GM21360 (cell line): ENCODE data around the gene GTF2H1.
A peak's percentile ranks its signal among the peaks of the same experiment; 100 is the strongest.
"Not testable (repeated sequence)": the region's sequence is repeated elsewhere in the genome, so short reads cannot be mapped to it uniquely, and the experiment has no call there.

Experiments used
- ATAC-seq: cut with Tn5 transposase; IDR thresholded peaks from one replicate; pipeline ENCODE4 v1.9.1; 2021; ENCODE audit warnings: mild to moderate bottlenecking, moderate library complexity; ENCODE audit not compliant: unreplicated experiment

The GTF2H1 gene

DNA sequence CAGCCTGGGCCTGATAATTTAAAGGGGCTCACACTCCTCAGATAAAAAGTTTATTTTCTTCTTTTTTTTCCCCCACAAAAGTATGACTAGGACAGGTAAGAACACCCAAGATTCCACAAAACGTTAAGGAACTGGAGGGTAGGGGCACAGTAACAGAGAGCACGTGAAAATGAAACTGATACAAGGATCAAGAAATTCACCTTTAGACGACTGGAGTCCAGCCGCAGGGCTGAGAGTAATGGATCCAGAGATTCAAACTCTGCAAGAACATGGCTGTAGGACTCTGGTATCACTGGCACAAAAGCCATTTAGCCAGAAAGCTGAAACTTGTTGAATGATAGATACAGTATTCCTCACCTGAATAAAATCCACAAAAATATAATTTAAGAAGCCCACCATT lies 4.8 kb upstream of the GTF2H1 start:
- ATAC-seq: no peak

DNA sequence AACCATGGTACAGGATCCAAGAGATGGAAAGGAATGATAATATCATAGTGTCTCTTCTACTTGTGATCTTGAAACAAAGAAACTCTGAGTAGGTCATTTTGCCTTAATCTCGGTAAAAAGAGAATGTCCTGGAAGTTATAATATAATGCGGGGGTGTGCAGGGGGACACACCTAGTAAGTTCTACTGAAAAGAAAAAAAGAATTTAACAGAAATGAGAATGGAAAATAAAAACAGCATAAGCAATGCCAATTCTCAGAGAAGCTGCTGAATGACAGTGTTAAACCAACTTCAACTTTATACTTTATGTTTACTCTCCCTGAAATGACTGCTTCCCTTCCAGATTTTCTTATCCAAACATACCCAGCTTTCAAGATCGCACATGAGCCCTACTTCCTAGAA lies 2.5 kb upstream of the GTF2H1 start:
- ATAC-seq: no peak

DNA sequence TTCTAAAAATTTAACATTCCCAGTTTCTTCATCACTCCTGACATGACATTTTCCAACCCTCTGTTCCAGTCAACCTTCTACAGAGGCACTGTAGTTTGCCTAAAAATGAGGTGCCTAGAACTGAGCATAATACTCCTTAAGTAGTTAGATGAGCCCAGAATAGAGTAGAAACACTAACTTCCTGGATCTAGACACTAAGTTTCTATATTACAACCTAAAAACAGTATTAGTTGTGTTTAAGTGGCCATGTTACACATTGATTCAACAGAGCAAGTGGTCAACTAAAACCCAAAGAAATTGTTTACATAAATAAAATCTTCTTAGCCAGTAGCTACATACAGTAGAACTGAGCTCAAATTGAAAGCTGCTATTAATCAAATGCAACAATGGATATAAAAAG lies 1.8 kb upstream of the GTF2H1 start:
- no peak for ATAC-seq

DNA sequence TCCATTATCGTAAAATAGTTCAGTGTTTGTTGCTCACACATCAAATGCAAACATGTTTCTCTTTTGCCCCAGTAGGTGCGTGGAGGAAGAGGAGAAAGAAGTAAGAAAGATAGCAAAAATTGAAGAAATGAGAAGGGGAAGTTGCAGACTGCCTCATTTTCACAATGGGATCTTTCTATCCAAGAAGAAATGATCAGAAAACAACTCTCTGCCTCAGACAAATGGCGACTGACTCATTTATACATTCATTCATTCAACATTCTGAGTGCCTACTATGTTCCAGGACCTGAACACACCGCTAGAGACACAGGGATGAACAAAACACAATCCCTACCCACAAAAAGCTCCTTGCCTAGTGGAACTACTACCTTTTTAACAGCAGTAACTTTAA lies 794 bp upstream of the GTF2H1 start:
- ATAC-seq: peak; percentile 3

DNA sequence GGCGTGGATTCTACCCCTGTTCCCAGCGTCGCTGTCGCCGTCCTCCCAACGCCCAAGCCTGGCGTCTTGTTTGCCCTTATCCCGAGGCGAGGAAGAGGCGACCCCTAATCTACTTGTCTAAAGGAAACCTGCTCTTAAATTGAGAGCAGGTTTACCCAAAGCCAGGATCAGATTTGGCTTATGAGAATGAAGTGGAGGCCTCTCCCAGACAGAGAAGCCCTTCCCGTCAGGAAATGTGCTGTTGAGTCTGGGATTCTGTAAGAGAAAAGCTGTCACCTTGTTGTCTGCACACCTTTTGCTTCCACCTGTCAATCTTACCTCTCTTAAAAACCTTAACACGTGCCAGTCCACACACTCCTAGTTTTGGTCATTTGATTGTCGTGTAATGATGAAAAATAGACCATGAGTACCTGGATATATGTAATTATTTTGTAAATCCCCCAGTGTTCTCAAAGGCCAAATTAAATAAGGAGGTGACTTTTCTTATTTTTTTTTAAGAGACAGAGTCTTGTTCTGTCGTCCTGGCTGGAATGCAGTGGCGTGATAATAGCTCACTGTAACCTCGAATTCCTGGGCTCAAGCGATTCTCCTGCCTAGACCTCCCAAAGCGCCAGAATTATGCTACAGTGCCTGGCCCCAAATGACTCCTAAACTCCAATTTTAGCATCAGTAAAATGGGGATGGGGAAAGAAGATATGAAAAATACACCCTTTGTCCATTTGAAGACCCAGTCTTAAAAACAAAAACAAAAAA lies 627 bp downstream of the GTF2H1 start:
- ATAC-seq: no peak

DNA sequence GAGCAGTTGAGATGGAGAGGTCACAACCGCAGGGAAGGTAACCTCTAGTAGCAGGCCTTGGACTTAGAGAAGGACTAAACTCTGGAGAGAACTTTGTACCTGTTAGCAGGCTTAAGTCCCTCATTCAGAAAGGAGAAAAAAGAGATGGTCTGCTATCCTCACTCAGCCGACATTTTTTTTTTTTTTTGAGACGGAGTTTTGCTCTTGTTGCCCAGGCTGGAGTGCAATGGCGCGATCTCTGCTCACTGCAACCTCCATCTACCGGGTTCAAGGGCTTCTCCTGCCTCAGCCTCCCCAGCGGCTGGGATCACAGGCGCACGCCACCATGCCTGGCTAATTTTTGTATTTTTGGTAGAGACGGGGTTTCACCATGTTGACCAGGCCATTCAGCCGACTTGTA lies 1.5 kb downstream of the GTF2H1 start:
- not testable (repeated sequence) for ATAC-seq

DNA sequence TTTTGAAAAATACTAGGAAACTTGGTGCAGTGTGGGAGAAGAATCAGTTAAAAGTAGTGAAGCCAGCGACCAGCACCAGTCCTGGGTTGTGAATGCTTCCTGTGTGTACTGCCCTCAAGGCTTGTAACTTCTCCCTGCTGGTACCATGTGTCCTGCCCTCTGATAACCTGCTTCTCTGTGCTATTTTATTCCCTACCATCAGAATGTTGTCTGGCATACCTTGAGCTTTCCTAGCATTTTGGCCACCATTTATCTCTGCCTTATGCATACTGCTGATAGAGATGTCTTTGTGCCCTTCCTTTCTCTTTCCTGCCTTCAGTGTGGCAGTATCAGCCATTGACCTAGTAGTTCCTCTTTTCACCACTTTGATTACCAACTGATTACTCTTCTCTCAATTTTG lies 2.0 kb downstream of the GTF2H1 start:
- no peak for ATAC-seq

DNA sequence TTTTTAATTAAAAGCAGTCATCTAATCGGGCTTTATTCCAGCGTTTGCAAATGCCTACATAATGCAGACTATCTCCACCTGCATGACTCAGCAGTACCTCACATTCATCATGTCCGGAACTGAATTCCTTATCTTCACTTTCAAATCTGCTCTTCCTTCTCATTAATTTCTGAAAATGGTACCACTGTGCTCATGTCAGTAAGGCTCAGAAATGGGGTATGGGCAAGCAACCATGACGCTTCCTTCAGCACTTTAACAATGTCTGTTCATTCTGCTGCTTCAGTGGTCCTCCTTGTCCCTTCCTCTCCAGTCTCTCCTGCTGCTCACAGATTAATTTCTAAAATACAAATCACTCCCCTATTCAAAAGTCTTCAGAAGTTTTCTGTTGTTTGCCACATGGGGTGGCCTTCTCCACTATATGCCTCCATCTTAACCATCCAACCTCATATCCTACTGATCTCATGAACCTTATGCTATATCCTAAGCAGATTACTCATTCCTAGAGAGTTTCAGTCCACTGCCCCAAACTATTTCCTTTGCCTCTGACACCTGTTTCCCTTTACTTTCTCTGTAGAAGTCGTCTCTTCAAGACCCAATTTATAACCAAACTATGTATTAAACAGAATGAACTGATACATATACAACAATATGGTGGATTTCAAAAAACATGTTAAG lies 7.0 kb downstream of the GTF2H1 start:
- ATAC-seq: peak; percentile 67

DNA sequence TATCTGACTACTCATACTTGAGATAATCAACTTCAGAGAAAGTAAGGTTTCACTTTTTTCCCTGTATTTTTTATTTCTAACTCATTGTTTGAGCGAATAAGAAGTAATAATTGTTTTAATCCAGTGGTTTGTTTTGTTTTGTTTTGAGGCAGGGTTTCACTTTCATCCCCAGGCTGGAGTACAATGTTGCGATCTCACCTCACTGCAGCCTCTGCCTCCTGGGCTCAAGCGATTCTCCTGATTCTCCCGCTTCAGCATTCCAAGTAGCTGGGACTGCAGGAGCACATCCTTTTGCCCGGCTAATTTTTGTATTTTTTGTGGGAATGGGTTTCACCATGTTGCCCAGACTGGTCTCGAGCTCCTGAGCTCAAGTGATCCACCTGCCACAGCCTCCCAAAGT lies 8.6 kb downstream of the GTF2H1 start:
- no peak for ATAC-seq

DNA sequence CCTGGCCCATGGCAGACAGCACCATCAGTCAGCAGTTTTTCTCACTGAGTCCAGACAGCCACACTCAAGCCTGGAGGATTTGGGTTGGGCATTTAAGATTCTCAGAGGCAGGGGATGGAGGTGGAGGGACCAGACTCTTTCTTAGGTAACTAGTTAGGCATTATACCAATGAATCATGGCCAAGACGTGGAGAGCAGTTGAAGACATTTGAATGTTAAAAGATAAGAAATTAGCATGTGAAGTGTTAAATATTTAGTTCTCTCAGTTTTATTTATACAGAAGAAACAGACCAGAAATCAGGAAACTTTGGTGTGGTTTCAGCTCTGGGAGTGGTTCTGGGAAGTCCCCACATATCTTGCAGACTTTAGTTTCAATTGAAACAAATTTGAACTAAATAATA lies 9.9 kb downstream of the GTF2H1 start:
- no peak for ATAC-seq

DNA sequence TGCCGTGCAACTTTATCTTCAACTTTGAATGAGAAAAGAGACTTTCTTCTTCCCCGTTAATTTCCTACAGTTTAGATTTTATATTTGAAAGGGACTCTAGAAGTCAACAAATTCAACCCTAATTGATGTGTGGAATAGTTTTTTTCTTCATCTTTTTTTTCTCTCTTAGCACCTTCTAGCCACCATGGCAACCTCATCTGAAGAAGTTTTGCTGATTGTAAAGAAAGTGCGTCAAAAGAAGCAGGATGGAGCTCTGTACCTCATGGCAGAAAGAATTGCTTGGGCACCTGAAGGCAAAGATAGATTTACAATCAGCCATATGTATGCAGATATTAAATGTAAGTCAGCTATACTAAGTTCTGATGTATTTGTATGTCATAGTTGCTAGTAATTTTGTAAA lies 10.5 kb downstream of the GTF2H1 start:
- ATAC-seq: no peak

DNA sequence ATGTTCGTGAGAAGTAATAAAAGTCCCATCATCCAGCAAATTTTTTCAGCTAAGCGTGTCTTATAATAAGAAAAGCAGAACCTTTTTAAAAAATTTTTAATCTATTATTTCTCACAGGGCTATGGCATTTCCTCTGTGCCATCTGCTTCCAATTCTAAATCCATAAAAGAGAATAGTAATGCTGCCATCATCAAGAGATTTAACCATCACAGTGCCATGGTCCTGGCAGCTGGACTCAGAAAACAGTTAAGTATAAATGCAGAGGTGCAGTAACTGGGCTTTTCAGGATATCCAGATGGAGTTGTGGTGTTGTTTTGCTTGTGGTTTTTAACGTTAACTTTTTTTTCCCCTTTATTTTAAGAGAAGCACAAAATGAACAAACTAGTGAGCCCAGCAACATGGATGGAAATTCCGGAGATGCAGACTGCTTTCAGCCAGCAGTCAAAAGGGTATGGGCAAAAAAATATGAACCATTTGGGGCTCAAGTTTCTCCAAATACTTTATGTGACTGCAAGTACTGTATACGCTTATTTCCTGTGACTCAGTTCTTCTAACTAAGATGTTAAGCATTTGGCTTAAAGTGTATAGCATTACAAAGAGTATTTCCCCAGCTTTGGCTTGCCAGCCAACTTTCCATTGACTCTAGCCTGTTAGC lies 25.2 kb downstream of the GTF2H1 start:
- no peak for ATAC-seq

DNA sequence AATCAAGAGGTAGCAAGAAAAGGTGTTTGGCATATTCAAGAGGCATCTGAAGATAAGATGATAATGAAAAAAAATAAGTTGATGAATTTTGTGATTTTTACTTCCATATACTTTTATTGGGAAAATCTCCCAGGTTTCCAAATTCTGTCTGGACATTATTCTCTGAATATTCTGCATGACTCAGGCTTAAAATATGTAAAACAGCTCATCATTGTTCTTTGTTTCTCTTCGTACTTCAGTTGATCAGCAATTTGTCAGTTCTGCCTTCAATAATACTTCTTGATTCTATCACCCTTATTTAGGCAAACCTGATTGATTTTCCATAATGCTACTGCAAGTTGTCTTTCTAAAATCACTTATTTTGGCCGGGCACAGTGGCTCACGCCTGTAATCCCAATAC lies 30.2 kb downstream of the GTF2H1 start:
- no peak for ATAC-seq

DNA sequence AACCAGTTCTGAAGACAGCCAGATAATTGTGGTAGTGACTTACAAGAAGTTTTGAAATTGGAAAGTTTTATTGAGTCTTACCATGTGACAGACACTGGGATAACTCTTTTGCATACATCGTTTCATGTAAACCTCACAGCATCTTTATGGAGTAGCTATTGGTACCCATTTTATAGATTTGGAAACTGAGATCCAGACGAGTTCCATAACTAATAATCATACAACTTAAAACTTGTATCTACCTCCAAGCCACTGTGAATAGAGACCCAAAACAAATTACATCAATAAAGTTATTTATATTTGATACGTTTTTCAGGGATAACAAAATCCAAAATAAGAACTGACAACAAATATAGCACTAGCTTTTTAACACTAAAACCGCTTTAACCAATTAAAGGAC lies 36.3 kb downstream of the GTF2H1 start:
- ATAC-seq: no peak

DNA sequence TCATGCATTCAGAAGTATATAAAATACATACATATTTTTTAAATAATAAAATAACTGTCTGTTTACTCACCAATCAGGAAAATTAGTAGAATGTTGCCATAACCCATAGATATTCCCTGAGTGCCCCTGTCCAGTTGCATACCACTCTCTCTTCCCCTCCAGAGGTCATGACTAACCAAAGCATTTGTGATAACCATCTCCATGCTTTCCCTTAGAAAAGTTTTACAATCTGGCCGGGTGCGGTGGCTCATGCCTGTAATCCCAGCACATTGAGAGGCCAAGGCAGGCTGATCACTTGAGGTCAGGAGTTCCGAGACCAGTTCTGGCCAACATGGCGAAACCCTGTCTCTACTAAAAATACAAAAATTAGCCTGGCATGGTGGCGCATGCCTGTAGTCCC lies 38.8 kb downstream of the GTF2H1 start:
- no peak for ATAC-seq

DNA sequence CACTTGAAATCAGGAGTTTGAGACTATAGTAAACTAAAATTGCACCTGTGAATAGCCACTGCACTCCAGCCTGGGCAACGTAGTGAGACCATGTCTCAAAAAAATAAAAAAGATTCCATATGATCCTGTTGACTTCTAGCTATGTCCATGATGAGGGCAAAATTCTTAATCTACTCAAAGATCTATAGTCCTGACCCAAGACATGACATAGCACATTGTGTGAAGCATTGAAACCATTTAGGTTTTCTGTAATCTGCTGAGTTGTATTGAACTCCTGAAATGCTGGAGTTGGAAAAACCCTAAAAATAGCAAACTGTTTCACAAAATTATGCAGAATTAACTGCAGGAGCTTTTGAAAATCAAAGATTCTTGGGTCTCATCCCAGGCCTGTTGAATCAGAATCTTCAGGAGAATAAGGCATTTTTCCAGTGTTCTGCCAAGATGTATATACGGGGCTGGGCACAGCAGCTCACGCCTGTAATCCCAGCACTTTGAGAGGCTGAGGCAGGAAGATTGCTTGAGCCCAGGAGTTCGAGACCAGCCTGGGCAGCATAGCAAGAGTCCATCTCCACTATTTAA lies 42.2 kb downstream of the GTF2H1 start:
- ATAC-seq: no peak

DNA sequence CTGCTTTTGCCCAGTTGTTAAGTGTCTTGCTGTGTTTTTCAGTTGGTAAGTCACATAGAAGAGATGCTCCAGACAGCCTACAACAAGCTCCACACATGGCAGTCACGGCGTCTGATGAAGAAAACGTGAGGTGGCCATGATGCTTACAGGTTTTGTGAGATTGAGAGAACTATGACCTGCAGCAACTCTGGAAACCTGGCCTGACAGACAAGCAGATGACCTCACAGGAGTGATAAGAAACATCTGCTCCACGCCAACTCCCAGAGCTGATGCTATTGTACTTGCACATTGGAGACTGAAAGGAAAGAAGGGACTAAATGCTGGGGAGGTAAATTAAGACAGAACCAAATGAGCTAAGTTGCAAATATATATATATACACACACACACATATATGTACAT lies 43.4 kb downstream of the GTF2H1 start:
- ATAC-seq: no peak

DNA sequence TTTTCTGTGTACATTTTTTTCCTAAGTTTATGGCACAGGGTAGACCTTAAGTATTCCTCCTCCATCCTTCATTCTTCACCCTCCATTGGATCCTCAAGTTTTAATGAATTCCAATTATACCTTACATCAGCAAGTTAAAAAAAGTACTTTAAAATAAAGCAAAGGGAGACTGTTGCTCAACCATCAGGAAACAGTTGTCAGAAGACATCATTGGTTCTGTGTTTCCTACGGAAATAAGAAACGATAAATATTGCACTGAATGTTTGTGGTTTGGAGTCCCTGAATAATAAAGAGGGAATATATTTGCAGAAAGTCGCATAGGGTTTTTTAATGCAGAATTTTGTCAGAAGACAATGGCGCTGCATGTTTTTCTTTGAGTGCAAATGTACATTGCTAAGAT lies 43.9 kb downstream of the GTF2H1 start:
- no peak for ATAC-seq

DNA sequence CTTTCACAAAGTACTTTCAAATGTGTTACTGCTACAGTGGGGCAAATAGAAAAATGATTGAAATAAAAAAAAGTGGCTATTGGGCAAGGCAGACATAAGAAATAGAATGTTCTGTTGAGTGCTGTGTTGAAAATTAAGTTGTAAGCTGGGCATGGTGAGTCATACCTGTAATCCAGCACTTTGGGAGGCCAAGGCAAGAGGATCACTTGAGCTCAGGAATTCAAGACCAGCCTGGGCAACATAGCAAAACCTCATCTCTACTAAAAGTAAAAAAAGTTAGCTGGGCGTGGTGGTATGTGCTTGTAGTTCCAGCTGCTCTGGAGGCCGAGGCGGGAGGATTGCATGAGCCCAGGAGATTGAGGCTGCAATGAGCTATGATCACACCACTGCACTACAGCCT lies 45.1 kb downstream of the GTF2H1 start:
- no peak for ATAC-seq

DNA sequence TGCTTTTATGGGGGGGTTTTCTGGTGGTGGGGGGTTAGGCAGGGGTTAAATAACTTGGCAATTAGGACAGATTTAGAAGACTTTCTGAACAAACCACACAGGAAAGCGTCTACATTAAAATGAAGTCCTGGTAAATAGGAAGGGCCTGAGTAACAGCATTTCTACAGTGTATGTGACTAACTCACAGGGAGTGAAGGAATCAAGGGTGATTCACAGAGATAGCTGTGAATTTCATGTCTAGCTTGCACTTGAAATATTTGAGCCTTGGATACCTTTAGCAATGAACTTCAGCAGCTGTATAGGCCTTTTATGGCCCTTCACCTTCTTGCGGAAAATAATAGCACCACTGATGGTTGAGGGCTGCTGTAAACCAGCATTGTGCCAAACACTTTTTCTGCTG lies 45.9 kb downstream of the GTF2H1 start:
- ATAC-seq: no peak

DNA sequence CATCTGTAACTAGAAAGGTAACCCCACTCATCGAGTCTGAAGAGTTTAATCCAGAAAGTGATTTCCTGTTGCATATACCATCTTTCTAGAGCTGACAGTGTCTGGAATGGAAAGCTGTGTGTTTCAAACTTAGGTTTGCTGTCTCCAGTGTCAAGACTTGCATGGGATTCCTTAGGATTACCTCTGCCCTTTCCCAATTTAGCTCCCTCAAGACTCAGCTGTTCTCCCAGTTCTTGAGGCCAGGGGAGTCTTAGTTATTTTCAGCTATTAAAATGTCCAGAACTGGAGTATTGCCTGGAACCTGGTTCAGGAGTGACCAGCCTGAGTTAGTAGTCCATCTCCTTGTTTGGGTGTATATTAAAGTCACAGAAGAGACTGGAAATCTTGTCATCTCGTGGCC lies 47.0 kb downstream of the GTF2H1 start:
- ATAC-seq: no peak

DNA sequence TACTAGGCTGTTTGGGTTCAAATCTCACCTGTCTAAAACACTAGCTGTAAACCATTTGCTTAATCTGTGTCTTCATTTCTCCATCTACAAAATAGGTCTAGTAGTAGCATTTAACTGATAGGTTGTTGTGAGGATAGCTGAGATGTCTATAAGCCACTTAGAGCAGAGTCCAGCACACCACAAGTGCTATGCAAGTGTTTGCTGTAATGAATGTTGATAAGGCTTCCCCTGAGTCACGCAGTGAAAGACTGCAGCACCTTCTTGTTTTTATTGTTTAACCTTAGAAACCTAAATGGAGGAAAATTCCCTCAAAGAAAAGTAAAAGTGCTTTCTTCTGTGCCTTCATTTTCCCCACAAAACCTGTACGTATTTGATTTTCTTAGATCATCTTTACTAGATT lies 48.9 kb downstream of the GTF2H1 start:
- no peak for ATAC-seq
